ENCODE measurements around the gene EEFSEC.

DNA sequence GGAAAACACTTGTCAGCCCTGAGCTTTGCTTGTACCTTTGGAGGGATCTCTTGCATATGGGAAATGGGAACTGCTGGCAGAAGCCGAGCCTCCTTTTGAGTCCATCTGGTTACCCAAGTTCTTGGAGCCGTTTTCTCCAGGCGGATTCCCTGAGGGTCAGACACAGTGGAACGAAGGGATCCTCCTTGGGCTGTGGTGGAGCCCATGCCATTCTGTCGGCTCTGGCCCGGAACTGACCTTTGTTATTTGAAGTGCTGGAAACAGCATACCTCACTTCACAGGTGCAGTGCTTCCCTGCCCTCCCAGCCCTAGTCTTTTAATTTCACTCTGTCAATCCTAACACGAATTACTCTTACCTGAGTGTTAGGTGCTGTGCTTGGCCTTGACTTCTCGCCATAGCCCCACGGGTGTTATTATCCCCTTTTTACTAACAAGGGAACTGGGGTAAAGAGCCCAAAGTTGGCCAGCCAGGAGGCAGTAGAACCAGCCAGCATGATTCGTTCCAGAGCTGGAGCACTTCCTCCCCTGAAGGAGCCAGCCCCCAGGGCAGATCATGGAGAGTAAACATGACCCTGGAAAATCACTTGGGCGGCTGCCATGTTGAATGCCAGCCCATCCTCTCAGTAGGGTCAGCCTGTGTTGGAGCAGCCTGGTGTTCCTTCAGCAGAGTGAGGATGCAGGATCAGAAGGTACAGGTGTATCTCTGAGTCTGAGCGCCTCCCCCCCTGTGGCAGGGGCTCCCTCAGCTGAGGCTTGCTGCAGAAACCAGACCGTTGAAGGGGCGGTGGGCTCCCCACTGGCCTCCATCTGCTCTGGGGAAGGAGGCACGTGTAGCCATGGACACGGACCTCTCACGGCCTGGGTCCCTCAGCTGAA, 170.2 kb downstream of the EEFSEC start:
- TF ChIP-seq, protein P1, sequence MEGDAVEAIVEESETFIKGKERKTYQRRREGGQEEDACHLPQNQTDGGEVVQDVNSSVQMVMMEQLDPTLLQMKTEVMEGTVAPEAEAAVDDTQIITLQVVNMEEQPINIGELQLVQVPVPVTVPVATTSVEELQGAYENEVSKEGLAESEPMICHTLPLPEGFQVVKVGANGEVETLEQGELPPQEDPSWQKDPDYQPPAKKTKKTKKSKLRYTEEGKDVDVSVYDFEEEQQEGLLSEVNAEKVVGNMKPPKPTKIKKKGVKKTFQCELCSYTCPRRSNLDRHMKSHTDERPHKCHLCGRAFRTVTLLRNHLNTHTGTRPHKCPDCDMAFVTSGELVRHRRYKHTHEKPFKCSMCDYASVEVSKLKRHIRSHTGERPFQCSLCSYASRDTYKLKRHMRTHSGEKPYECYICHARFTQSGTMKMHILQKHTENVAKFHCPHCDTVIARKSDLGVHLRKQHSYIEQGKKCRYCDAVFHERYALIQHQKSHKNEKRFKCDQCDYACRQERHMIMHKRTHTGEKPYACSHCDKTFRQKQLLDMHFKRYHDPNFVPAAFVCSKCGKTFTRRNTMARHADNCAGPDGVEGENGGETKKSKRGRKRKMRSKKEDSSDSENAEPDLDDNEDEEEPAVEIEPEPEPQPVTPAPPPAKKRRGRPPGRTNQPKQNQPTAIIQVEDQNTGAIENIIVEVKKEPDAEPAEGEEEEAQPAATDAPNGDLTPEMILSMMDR (IDR thresholded peaks at IDR 0.05), result no peak
- TF ChIP-seq POLR2A (IDR thresholded peaks at IDR 0.05), result no peak
